A673 (cell line): ENCODE measurements around the gene ZC3H12A. TPM values are rescaled to one million over a fixed set of nuclear protein-coding genes. Genes with fewer than 3 reads are reported as not detected.
"Not testable (repeated sequence)": the region's sequence is repeated elsewhere in the genome, so short reads cannot be mapped to it uniquely, and the experiment has no call there.

Source experiments
- BruUV-seq: library from RNA; stranded (reverse); fragments of 400-500 nt; replicated peaks from 2 replicates; lab custom pipeline; 2021; lab: Mats Ljungman, UMichigan
- CTCF ChIA-PET: fragments of 300-600 bp; sonication (Branson Sonifier 250); formaldehyde crosslinking; loops from one replicate; lab custom pipeline; 2022; ENCODE audit warnings: antibody characterized with exemption; lab: Charles Lee
- POLR2A ChIA-PET: fragments of 300-600 bp; sonication (Branson Sonifier 250); formaldehyde crosslinking; loops from one replicate; lab custom pipeline; 2022; ENCODE audit warnings: antibody characterized with exemption; ENCODE audit not compliant: low non-redundant PET; lab: Charles Lee
- DNase-seq: peaks from one replicate; pipeline ENCODE4 v3.0.0-alpha.2; 2015; ENCODE audit warnings: low spot score
- H3K27ac ChIP-seq: fragments of 200-600 bp; sonication (generic); 2 replicates; pipeline ENCODE4 v1.5.1; 2016; ENCODE audit warnings: mixed run types, low read depth, mild to moderate bottlenecking, mixed read lengths, antibody characterized with exemption, low read length; ENCODE audit not compliant: poor library complexity, severe bottlenecking
- H3K27me3 ChIP-seq: fragments of 200-600 bp; sonication (generic); replicated peaks from 2 replicates; pipeline ENCODE4 v1.6.1; 2017; ENCODE audit warnings: mixed run types, low read depth, mild to moderate bottlenecking, mixed read lengths, antibody characterized with exemption, low read length; ENCODE audit not compliant: insufficient read depth, poor library complexity
- H3K36me3 ChIP-seq: fragments of 200-600 bp; sonication (generic); 2 replicates; pipeline ENCODE4 v1.6.1; 2016; ENCODE audit warnings: mixed run types, mild to moderate bottlenecking, mixed read lengths, antibody characterized with exemption, low read length; ENCODE audit not compliant: insufficient read depth, poor library complexity, severe bottlenecking
- H3K4me1 ChIP-seq: fragments of 200-600 bp; sonication (generic); 2 replicates; pipeline ENCODE4 v1.6.1; 2017; ENCODE audit warnings: mixed run types, mild to moderate bottlenecking, mixed read lengths, antibody characterized with exemption, low read length; ENCODE audit not compliant: insufficient read depth, poor library complexity, severe bottlenecking
- H3K4me3 ChIP-seq: fragments of 200-600 bp; sonication (generic); 2 replicates; pipeline ENCODE4 v1.5.1; 2016; ENCODE audit warnings: low read depth, mixed run types, mild to moderate bottlenecking, mixed read lengths, low read length; ENCODE audit not compliant: poor library complexity, severe bottlenecking
- H3K9me3 ChIP-seq: fragments of 200-600 bp; sonication (generic); 2 replicates; pipeline ENCODE4 v1.6.1; 2016; ENCODE audit warnings: mixed run types, low read depth, mild to moderate bottlenecking, mixed read lengths, antibody characterized with exemption, low read length; ENCODE audit not compliant: poor library complexity, severe bottlenecking
- EZH2 ChIP-seq: fragments of 200-600 bp; sonication (generic); IDR thresholded peaks from 2 replicates; pipeline ENCODE4 v1.6.1; 2017; ENCODE audit warnings: borderline replicate concordance, low read depth, mild to moderate bottlenecking, mixed read lengths, antibody characterized with exemption, low read length; ENCODE audit not compliant: poor library complexity, severe bottlenecking
- intact Hi-C: fragments of 100-400 bp; cut with micrococcal nuclease; formaldehyde crosslinking; loops from one replicate; pipeline ENCODE4 v1.10.0; 2022; ENCODE audit not compliant: unreplicated experiment
- total RNA-seq: library from RNA; stranded (reverse); gene quantifications from 2 replicates; pipeline ENCODE4 v1.2.3, GENCODE V29; 2021
- TF ChIP-seq, protein P1 (sequence below): fragments of 300-800, 200-600 bp; sonication (generic); conservative IDR thresholded peaks from 2 replicates; pipeline ENCODE4 v1.5.1; 2017; ENCODE audit warnings: low read depth, mild to moderate bottlenecking, antibody characterized with exemption, low read length, moderate library complexity, mixed read lengths

ZC3H12A gene
- total RNA-seq, 1 experiment from 2014 or later: 5.4 TPM

- peak within 1 kb of the TSS; percentile 92 for H3K27ac ChIP-seq
- DNase-seq: peak; percentile 88
- no peaks in the 10 kb centered on the region for H3K4me1 ChIP-seq
- no peaks in the 10 kb centered on the region for H3K9me3 ChIP-seq
- intact Hi-C loops: no loop called here
- no peaks in the 10 kb centered on the region for H3K27me3 ChIP-seq
- no TSS peak for BruUV-seq
- H3K36me3 ChIP-seq: peaks cover 25% of the 10 kb centered on the region
- peak within 1 kb of the TSS; percentile 99 for H3K4me3 ChIP-seq
- ChIA-PET POLR2A (interaction anchor here (0.6 to 0.7 kb wide), 4 partner anchors 66 to 1290 kb away, joined by 3 to 15 read pairs (median 10); no protein-coding TSS in a partner anchor), CTCF (interaction anchor here (0.5 to 1.2 kb wide), 12 partner anchors 12 to 1512 kb away, joined by 3 to 19 read pairs (median 4); partner anchors contain the start of gene NDUFS5)
- TF ChIP-seq, protein P1, sequence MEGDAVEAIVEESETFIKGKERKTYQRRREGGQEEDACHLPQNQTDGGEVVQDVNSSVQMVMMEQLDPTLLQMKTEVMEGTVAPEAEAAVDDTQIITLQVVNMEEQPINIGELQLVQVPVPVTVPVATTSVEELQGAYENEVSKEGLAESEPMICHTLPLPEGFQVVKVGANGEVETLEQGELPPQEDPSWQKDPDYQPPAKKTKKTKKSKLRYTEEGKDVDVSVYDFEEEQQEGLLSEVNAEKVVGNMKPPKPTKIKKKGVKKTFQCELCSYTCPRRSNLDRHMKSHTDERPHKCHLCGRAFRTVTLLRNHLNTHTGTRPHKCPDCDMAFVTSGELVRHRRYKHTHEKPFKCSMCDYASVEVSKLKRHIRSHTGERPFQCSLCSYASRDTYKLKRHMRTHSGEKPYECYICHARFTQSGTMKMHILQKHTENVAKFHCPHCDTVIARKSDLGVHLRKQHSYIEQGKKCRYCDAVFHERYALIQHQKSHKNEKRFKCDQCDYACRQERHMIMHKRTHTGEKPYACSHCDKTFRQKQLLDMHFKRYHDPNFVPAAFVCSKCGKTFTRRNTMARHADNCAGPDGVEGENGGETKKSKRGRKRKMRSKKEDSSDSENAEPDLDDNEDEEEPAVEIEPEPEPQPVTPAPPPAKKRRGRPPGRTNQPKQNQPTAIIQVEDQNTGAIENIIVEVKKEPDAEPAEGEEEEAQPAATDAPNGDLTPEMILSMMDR: peak; percentile 54
- TF ChIP-seq EZH2: no peak
These were observed 40.2 kb downstream of the ZC3H12A start, which contains the start of gene MEAF6 for GRCh38 chr1:37514350-37515184. MEAF6 (minus strand) TSS chr1:37514766; CDS start chr1:37514746, 20 bp downstream.

- H3K27ac ChIP-seq: peak overlapping the region; percentile 92
- H3K36me3 ChIP-seq: peaks cover 25% of the 10 kb centered on the region
- no peak for DNase-seq
- no peaks in the 10 kb centered on the region for H3K9me3 ChIP-seq
- BruUV-seq: TSS peak; percentile 96
- no peak for TF ChIP-seq EZH2
- TF ChIP-seq, protein P1: no peak
- intact Hi-C loops: no loop called here
- H3K4me3 ChIP-seq: peak overlapping the region; percentile 99
- POLR2A ChIA-PET: no interaction called here
- CTCF ChIA-PET: interaction anchor here (0.6 to 1.2 kb wide), 8 partner anchors 13 to 176 kb away, joined by 3 to 6 read pairs (median 4); no protein-coding TSS in a partner anchor
- H3K27me3 ChIP-seq: no peaks in the 10 kb centered on the region
- no peaks in the 10 kb centered on the region for H3K4me1 ChIP-seq
These were observed 41.0 kb downstream of the ZC3H12A start for GRCh38 chr1:37515185-37516034.

DNA sequence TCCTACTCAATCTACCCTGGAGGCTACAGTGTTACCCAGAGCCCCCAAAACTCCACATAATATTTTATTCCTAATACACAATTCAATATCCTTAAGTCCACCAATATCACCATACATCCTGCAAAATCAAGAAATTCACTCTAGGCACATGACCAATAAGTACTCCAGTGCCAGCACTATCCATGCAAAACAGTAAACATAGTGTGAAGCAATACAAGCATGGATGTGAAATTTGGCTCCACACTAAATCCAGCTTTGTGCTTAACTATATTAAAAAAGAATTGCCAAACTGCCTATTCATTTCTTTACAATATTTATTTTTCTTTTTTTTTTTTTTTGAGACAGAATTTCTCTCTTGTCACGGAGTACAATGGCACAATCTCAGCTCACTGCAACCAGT lies 43.2 kb downstream of the ZC3H12A start:
- H3K4me1 ChIP-seq: no peaks in the 10 kb centered on the region
- intact Hi-C loops: no loop called here
- peaks cover 9% of the 10 kb centered on the region for H3K36me3 ChIP-seq
- no peaks in the 10 kb centered on the region for H3K9me3 ChIP-seq
- ChIA-PET POLR2A (no interaction called here), CTCF (no interaction called here)
- no peak overlapping the region for H3K4me3 ChIP-seq
- DNase-seq: no peak
- no TSS peak for BruUV-seq
- TF ChIP-seq, protein P1: no peak
- TF ChIP-seq EZH2: no peak
- H3K27ac ChIP-seq: no peak overlapping the region
- H3K27me3 ChIP-seq: no peaks in the 10 kb centered on the region

- H3K9me3 ChIP-seq, H3K27ac ChIP-seq, H3K27me3 ChIP-seq, intact Hi-C loops, H3K4me3 ChIP-seq, DNase-seq, H3K36me3 ChIP-seq, BruUV-seq, CTCF ChIA-PET, POLR2A ChIA-PET, H3K4me1 ChIP-seq: not testable (repeated sequence)
These were observed 43.9 kb downstream of the ZC3H12A start for GRCh38 chr1:37518241-37518640.
